Measurements from ENCODE around the gene DONSON.
"Not testable (repeated sequence)": the region's sequence is repeated elsewhere in the genome, so short reads cannot be mapped to it uniquely, and the experiment has no call there.

The DONSON gene

DNA sequence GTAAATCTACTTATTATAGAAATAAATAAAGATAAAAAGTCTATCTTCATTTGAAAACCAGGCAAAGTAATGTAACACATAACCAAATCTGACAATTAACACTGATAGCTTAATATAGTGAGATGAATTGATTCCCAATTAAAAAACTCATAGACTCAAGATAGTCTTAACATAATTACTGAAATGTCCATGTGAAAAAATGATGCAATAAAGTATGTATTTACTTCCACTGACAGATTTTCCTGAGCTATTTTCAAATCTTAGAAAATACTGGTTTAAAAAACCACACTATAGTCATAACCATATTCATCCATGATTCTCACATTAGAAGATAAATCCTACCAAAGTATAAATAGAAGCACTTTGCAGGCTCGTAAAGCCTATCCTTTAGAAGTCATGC lies 9.6 kb upstream of the DONSON start:
- H3K27me3 ChIP-seq (ENCODE audit: control insufficient read depth, insufficient read depth, low read length, poor library complexity, severe bottlenecking) = no peaks in the 10 kb centered on the region
- H3K4me1 ChIP-seq (ENCODE audit: control insufficient read depth, insufficient read depth, low read length) = no peaks in the 10 kb centered on the region
- H3K4me3 ChIP-seq (ENCODE audit: insufficient read depth, low read depth, low read length) = no peak overlapping the region
- no peaks in the 10 kb centered on the region for H3K9me3 ChIP-seq (ENCODE audit: control insufficient read depth, low read length)
- H3K27ac ChIP-seq (ENCODE audit: insufficient read depth, low read depth, low read length, poor library complexity, severe bottlenecking) = no peak overlapping the region
- 80% methylated on average over 1 of the region's 1 CpG; no CpG with 5 or more reads in 1 of the 2 experiments for WGBS, 2 experiments
- H3K36me3 ChIP-seq (ENCODE audit: control insufficient read depth, insufficient read depth, low read length) = peaks cover 24% of the 10 kb centered on the region

DNA sequence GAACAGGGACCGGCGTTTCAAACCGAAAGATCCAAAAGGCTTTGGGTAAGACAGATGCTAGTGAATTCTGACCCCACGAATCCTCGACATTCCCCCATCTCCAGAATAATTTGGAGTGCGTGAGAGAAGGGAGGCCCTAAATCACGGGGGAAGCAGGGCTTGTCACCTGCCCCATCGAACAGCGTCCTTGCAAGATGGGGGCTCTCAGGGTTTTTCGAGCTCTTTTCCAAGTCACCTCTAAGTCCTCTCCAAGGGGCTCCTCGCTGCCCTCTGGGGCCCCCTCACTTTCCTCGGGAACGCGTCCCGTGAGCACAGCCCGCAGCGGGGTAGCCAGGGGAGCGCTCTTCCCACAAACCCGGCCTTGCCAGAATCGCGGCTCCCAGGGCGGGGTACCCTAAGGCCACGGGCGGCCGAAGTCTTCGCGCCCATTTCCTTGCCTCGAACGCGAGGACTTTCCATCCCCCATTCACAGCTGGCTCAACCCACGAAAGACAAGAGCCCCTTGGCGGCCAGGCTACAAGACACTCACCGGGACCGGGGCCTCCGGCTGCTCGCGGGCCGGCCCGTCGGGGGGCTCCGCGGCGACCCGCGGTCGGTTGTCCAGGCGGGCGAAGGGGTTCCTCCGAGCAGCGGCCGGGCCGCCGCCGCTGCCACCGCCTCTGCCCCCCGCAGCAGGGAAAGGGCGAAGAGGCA lies 546 bp downstream of the DONSON start:
- Histone ChIP-seq H3K4me1 (ENCODE audit: control insufficient read depth, insufficient read depth, low read length) (peaks cover 11% of the 10 kb centered on the region), H3K27ac (ENCODE audit: insufficient read depth, low read depth, low read length, poor library complexity, severe bottlenecking) (peak overlapping the region; percentile 93), H3K9me3 (ENCODE audit: control insufficient read depth, low read length) (no peaks in the 10 kb centered on the region), H3K36me3 (ENCODE audit: control insufficient read depth, insufficient read depth, low read length) (peaks cover 6% of the 10 kb centered on the region), H3K27me3 (ENCODE audit: control insufficient read depth, insufficient read depth, low read length, poor library complexity, severe bottlenecking) (no peaks in the 10 kb centered on the region), H3K4me3 (ENCODE audit: insufficient read depth, low read depth, low read length) (peak overlapping the region; percentile 91)
- WGBS, 2 experiments = 2% methylated on average over 57 of the region's 57 CpGs

DNA sequence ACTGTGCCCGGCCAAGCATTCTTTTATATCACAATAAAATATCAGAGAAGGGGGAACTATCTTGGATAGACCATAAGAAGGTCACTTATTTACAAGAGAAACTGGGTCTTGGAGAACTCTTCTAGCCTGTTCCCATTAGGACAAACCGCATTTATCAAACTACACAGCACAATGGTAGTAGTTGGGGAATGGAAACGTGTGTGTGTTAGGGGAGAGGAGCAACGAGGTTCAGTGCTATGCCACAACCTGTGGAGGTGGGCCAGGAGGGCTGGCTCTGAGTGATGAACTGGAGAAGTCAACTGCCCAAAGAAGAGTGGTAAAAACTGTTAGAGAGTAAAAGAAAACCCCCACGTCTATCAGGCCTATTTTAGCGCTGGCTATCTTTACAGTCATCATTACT lies 1.6 kb downstream of the DONSON start:
- Histone ChIP-seq H3K27ac (ENCODE audit: insufficient read depth, low read depth, low read length, poor library complexity, severe bottlenecking) (no peak overlapping the region), H3K36me3 (ENCODE audit: control insufficient read depth, insufficient read depth, low read length) (peaks cover 14% of the 10 kb centered on the region), H3K4me1 (ENCODE audit: control insufficient read depth, insufficient read depth, low read length) (peaks cover 11% of the 10 kb centered on the region), H3K4me3 (ENCODE audit: insufficient read depth, low read depth, low read length) (peak overlapping the region; percentile 91), H3K27me3 (ENCODE audit: control insufficient read depth, insufficient read depth, low read length, poor library complexity, severe bottlenecking) (no peaks in the 10 kb centered on the region), H3K9me3 (ENCODE audit: control insufficient read depth, low read length) (no peaks in the 10 kb centered on the region)
- WGBS, 2 experiments = 83 to 88% methylated on average over 5 to 6 of the region's 6 CpGs

DNA sequence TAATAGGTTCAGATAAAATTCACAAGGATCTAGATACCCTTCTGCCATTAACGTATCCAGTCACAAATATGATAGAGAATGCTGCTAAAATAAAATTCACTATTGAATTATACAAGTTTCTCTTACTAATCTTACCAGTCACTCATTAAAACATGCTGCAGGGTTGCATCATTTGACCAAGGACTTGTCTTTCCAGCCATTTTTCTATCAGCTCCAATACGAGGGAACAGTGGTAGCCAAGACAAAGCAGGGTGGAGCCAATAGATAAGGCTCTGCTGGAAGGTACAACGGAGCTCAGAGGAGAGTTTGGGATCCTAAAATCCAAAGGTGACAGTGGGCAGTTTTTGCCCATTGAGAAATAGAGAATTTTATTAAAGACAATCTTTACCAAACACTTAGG lies 4.0 kb downstream of the DONSON start:
- H3K27me3 ChIP-seq (ENCODE audit: control insufficient read depth, insufficient read depth, low read length, poor library complexity, severe bottlenecking) = no peaks in the 10 kb centered on the region

DNA sequence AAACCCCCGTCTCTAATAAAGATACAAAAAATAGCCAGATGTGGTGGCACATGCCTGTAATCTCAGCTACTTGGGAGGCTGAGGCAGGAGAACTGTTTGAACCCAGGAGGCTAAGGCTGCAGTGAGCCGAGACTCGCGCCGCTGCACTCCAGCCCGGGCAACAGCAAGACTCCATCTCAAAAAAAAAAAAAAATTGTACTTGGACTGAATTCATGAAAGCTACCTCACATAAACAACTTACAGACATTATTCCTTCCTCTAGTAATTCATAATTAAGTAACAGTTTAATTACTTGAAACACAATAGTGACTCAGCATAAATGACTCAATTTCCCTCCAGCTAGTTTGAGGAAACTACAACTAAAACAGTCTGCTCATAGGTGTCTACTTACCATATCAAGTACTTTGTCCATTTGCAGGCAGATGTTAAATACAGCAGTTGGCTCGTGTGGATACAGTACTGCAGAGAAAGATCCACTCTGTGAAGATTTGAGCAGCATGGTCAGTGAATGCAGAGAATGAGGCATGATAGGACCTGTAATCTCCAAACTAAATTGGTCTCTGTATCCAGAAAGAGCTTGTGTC lies 9.4 kb downstream of the DONSON start:
- H3K4me3 ChIP-seq (ENCODE audit: insufficient read depth, low read depth, low read length) = no peak overlapping the region
- no peaks in the 10 kb centered on the region for H3K27me3 ChIP-seq (ENCODE audit: control insufficient read depth, insufficient read depth, low read length, poor library complexity, severe bottlenecking)
- H3K9me3 ChIP-seq (ENCODE audit: control insufficient read depth, low read length) = no peaks in the 10 kb centered on the region
- H3K27ac ChIP-seq (ENCODE audit: insufficient read depth, low read depth, low read length, poor library complexity, severe bottlenecking) = no peak overlapping the region
- no peaks in the 10 kb centered on the region for H3K4me1 ChIP-seq (ENCODE audit: control insufficient read depth, insufficient read depth, low read length)
- peaks cover 40% of the 10 kb centered on the region for H3K36me3 ChIP-seq (ENCODE audit: control insufficient read depth, insufficient read depth, low read length)
- WGBS, 2 experiments = 92 to 93% methylated on average over 7 of the region's 7 CpGs

More for the DNA sequence above, 4.0 kb downstream of the DONSON start:
- Histone ChIP-seq H3K4me1 (ENCODE audit: control insufficient read depth, insufficient read depth, low read length) (peaks cover 6% of the 10 kb centered on the region), H3K36me3 (ENCODE audit: control insufficient read depth, insufficient read depth, low read length) (peaks cover 16% of the 10 kb centered on the region), H3K4me3 (ENCODE audit: insufficient read depth, low read depth, low read length) (no peak overlapping the region), H3K27ac (ENCODE audit: insufficient read depth, low read depth, low read length, poor library complexity, severe bottlenecking) (no peak overlapping the region), H3K9me3 (ENCODE audit: control insufficient read depth, low read length) (no peaks in the 10 kb centered on the region)
- 94 to 95% methylated on average over 2 to 3 of the region's 3 CpGs for WGBS, 2 experiments

DNA sequence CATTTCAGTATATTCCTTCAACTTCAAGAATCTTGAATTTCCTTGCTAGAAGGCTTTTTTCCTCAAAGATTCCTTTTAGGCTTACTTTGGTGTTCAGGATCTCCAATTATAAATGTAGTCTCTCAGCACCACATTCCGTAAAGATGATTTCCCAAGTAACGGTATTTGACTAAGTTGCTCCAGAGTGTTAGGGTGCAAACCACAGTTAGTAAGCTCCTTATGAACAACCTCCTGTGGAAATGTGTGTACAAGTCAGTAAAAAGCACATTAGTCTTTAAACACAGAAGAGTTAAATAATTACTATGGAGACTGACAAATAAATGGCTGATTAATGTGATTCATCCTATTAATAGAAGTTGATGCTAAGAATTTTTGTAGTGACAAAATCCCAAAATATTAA lies 10.3 kb downstream of the DONSON start:
- peaks cover 40% of the 10 kb centered on the region for H3K36me3 ChIP-seq (ENCODE audit: control insufficient read depth, insufficient read depth, low read length)
- H3K4me1 ChIP-seq (ENCODE audit: control insufficient read depth, insufficient read depth, low read length) = no peaks in the 10 kb centered on the region
- H3K27me3 ChIP-seq (ENCODE audit: control insufficient read depth, insufficient read depth, low read length, poor library complexity, severe bottlenecking) = no peaks in the 10 kb centered on the region
- H3K9me3 ChIP-seq (ENCODE audit: control insufficient read depth, low read length) = no peaks in the 10 kb centered on the region
- 97% methylated on average over 2 of the region's 2 CpGs for WGBS, 2 experiments
- H3K4me3 ChIP-seq (ENCODE audit: insufficient read depth, low read depth, low read length) = no peak overlapping the region
- no peak overlapping the region for H3K27ac ChIP-seq (ENCODE audit: insufficient read depth, low read depth, low read length, poor library complexity, severe bottlenecking)

DNA sequence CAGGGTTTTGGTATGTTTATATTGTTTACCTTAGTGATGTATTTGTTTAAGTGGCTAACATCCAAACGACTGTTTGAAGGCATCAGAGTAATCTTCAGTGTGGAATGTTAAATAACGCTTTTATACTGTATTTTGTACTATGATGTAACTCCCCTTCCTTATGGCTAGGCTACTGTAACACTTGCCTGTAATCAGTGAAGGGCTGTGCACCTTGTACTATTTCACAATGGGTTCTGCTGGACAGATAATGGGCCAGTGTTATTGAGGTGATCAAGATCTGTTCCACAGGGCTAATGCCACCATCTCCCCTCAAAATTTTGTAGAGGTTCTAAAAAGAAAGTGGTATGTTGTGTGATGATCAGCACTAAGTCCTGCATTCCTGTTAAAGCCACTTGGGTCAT lies 11.7 kb downstream of the DONSON start:
- not testable (repeated sequence) for H3K9me3 ChIP-seq (ENCODE audit: control insufficient read depth, low read length); H3K27ac ChIP-seq (ENCODE audit: insufficient read depth, low read depth, low read length, poor library complexity, severe bottlenecking); H3K4me3 ChIP-seq (ENCODE audit: insufficient read depth, low read depth, low read length); H3K27me3 ChIP-seq (ENCODE audit: control insufficient read depth, insufficient read depth, low read length, poor library complexity, severe bottlenecking); H3K4me1 ChIP-seq (ENCODE audit: control insufficient read depth, insufficient read depth, low read length)
- WGBS, 2 experiments = 80% methylated on average over 1 of the region's 2 CpGs; no CpG with 5 or more reads in 1 of the 2 experiments
- peaks cover 38% of the 10 kb centered on the region for H3K36me3 ChIP-seq (ENCODE audit: control insufficient read depth, insufficient read depth, low read length)

DNA sequence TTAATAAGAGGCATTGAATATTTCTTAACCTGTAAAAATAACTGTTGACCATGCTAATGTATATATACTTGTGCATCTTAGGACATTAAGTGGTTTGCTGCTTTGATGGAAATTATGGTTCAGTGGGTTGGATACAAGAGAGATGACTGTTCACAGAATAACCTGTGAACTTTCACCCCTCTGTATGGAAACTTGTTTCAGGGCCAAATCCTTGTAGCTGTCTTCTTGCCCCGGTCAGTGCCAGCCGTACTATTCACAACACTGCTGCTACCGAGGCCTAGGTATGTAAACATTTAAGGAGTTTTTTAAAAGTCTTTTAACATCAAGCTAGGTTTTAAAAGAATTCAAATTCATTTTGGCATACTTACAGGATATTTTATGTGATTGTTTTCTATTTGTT lies 16.1 kb downstream of the DONSON start:
- H3K36me3 ChIP-seq (ENCODE audit: control insufficient read depth, insufficient read depth, low read length) = peaks cover 41% of the 10 kb centered on the region
- H3K27me3 ChIP-seq (ENCODE audit: control insufficient read depth, insufficient read depth, low read length, poor library complexity, severe bottlenecking) = no peaks in the 10 kb centered on the region
- 89 to 97% methylated on average over 3 of the region's 3 CpGs for WGBS, 2 experiments
- H3K4me1 ChIP-seq (ENCODE audit: control insufficient read depth, insufficient read depth, low read length) = no peaks in the 10 kb centered on the region
- H3K9me3 ChIP-seq (ENCODE audit: control insufficient read depth, low read length) = no peaks in the 10 kb centered on the region
- no peak overlapping the region for H3K27ac ChIP-seq (ENCODE audit: insufficient read depth, low read depth, low read length, poor library complexity, severe bottlenecking)
- no peak overlapping the region for H3K4me3 ChIP-seq (ENCODE audit: insufficient read depth, low read depth, low read length)

DNA sequence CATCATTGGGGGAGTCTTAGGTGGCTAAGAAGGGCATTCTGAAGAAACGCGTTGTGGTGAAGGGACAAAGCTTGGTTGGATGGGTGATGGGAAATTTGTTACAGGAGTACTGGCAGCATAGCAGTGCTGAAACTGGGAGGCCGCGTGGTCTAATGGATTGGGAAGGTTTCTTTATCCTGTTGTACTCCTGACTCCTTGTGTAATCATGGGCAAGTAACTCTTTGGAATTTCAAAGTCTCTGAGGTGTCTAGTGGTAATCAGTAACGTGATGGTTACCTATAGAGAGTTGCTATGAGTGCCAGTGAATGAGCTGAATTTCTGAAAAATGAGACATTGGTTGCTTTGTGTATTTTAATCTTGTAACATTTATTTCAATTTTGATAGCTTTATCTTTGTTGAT lies 18.5 kb downstream of the DONSON start:
- H3K36me3 ChIP-seq (ENCODE audit: control insufficient read depth, insufficient read depth, low read length) = peaks cover 25% of the 10 kb centered on the region
- H3K27ac ChIP-seq (ENCODE audit: insufficient read depth, low read depth, low read length, poor library complexity, severe bottlenecking) = no peak overlapping the region
- WGBS, 2 experiments = 90 to 95% methylated on average over 5 of the region's 5 CpGs
- H3K27me3 ChIP-seq (ENCODE audit: control insufficient read depth, insufficient read depth, low read length, poor library complexity, severe bottlenecking) = no peaks in the 10 kb centered on the region
- no peaks in the 10 kb centered on the region for H3K9me3 ChIP-seq (ENCODE audit: control insufficient read depth, low read length)
- no peak overlapping the region for H3K4me3 ChIP-seq (ENCODE audit: insufficient read depth, low read depth, low read length)
- H3K4me1 ChIP-seq (ENCODE audit: control insufficient read depth, insufficient read depth, low read length) = no peaks in the 10 kb centered on the region

DNA sequence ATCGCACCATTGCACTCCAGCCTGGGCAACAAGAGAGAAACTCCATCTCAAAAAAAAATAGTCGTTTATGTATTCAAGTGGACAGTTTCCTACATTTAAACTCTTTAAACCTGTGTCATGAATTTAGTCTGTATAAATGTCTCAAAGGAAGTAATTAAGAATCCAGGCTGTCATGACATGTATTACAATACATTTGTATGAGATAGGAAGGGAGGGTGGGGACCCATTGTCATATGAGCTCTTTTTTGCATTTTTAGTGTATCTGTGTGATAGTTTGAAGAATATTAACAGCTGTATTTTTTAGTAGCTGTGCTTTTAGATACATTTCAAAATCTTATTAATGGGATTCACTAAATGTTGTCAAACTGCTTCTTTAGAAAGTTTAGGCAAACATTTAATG lies 20.0 kb downstream of the DONSON start:
- no peak overlapping the region for H3K4me3 ChIP-seq (ENCODE audit: insufficient read depth, low read depth, low read length)
- peaks cover 17% of the 10 kb centered on the region for H3K36me3 ChIP-seq (ENCODE audit: control insufficient read depth, insufficient read depth, low read length)
- H3K4me1 ChIP-seq (ENCODE audit: control insufficient read depth, insufficient read depth, low read length) = no peaks in the 10 kb centered on the region
- H3K9me3 ChIP-seq (ENCODE audit: control insufficient read depth, low read length) = no peaks in the 10 kb centered on the region
- 89 to 93% methylated on average over 2 of the region's 2 CpGs for WGBS, 2 experiments
- no peak overlapping the region for H3K27ac ChIP-seq (ENCODE audit: insufficient read depth, low read depth, low read length, poor library complexity, severe bottlenecking)
- no peaks in the 10 kb centered on the region for H3K27me3 ChIP-seq (ENCODE audit: control insufficient read depth, insufficient read depth, low read length, poor library complexity, severe bottlenecking)
